ENCODE results near the gene KLB.
A peak's percentile ranks its signal among the peaks of the same experiment; 100 is the strongest.

The KLB gene

DNA sequence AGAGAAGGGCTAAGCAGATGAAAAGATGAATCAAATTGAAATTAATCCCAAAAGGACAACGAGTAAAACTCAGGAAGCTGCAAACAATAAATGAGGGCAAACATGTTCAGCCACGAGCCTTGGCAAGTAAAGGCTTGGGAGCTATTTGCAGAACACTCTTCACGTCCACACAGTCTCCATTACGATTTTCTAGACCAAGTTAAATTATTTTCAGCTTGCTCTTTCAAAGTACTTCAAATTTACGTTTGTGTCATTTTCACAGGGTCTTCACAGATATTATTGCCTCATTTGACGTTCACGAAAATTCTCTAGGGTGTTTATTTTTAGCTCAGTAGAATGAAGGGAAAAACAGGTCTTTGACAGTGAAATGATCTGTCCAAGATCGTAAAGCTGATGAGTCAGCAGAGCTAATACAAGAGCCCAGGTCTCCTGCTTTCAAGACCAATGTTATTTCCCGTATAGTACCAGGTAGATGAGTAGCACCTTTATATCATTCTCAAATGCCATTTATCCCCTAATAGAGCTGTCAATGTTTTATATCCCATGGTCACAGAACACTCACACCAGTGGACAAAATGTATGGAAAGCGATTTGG is 20.9 kb downstream of the KLB start:
- no peaks in the 10 kb centered on the region for H3K36me3 ChIP-seq (ENCODE audit: insufficient read depth, low read length)
- H3K4me3 ChIP-seq (ENCODE audit: low read length): no peak overlapping the region
- H3K4me2 ChIP-seq (ENCODE audit: low read length): peak overlapping the region; percentile 7
- H3K9ac ChIP-seq (ENCODE audit: low read depth, low read length): no peak overlapping the region
- H3K9me3 ChIP-seq (replicated peaks; ENCODE audit: low read length): no peaks in the 10 kb centered on the region
- no peaks in the 10 kb centered on the region for H3K4me1 ChIP-seq (ENCODE audit: control insufficient read depth, insufficient read depth, low read length)
- peaks cover 5% of the 10 kb centered on the region for H3K27me3 ChIP-seq (ENCODE audit: control insufficient read depth, insufficient read depth, low read length)

DNA sequence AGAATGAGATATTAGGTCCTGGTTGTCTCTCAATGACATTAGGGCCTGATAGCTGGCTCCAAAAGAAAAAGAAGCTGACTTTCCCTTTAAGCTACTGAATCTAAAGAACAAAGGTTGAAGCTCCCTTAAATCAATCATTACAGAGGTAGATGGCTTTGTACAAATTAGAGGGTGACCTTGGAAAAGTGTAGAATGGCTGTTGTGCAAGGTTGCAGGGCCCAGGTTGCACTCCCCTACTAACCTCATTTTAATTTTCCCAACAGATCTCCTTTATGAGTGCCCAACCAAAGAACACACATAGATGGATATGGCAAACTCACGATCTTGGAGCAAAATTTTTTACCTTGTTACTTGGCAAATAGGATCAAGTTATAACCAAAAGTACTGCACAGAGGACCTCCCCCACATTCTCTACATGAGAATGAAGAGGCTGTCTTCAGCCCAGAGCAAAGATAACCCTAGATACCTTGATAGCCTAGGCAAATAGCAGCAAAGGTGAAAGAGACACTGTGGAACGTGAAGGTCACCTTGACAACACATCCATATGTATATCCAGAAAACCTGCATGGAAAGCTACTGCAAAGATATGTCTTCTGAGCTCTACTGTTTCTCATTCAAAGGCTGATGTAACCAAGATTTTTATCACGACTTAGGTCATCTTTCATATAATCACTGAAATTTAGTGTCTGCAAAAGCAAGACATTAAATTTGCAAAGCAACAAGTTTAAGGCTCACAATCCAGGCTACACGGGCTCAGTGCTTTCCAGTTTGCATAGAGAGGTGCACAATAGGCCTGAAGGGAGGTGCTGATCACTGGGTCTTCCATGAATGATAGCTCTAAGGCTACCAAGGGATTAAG is 23.0 kb downstream of the KLB start:
- Histone ChIP-seq H3K36me3 (ENCODE audit: insufficient read depth, low read length) (no peaks in the 10 kb centered on the region), H3K9me3 (replicated peaks; ENCODE audit: low read length) (no peaks in the 10 kb centered on the region), H3K9ac (ENCODE audit: low read depth, low read length) (no peak overlapping the region), H3K4me2 (ENCODE audit: low read length) (no peak overlapping the region), H3K4me1 (ENCODE audit: control insufficient read depth, insufficient read depth, low read length) (no peaks in the 10 kb centered on the region), H3K4me3 (ENCODE audit: low read length) (no peak overlapping the region), H3K27me3 (ENCODE audit: control insufficient read depth, insufficient read depth, low read length) (peaks cover 5% of the 10 kb centered on the region)

GRCh38 chr4:39433878-39434492 is 27.3 kb downstream of the KLB start:
- H3K9ac ChIP-seq (ENCODE audit: low read depth, low read length): no peak overlapping the region
- peaks cover 35% of the 10 kb centered on the region for H3K27me3 ChIP-seq (ENCODE audit: control insufficient read depth, insufficient read depth, low read length)
- no peaks in the 10 kb centered on the region for H3K36me3 ChIP-seq (ENCODE audit: insufficient read depth, low read length)
- H3K4me2 ChIP-seq (ENCODE audit: low read length): no peak overlapping the region
- no peaks in the 10 kb centered on the region for H3K9me3 ChIP-seq (replicated peaks; ENCODE audit: low read length)
- H3K4me1 ChIP-seq (ENCODE audit: control insufficient read depth, insufficient read depth, low read length): no peaks in the 10 kb centered on the region
- no peak overlapping the region for H3K4me3 ChIP-seq (ENCODE audit: low read length)

GRCh38 chr4:39435659-39436563 is 29.2 kb downstream of the KLB start:
- Histone ChIP-seq H3K9me3 (replicated peaks; ENCODE audit: low read length) (no peaks in the 10 kb centered on the region), H3K4me1 (ENCODE audit: control insufficient read depth, insufficient read depth, low read length) (no peaks in the 10 kb centered on the region), H3K9ac (ENCODE audit: low read depth, low read length) (no peak overlapping the region), H3K27me3 (ENCODE audit: control insufficient read depth, insufficient read depth, low read length) (peaks cover 34% of the 10 kb centered on the region), H3K4me3 (ENCODE audit: low read length) (no peak overlapping the region), H3K4me2 (ENCODE audit: low read length) (no peak overlapping the region), H3K36me3 (ENCODE audit: insufficient read depth, low read length) (no peaks in the 10 kb centered on the region)

DNA sequence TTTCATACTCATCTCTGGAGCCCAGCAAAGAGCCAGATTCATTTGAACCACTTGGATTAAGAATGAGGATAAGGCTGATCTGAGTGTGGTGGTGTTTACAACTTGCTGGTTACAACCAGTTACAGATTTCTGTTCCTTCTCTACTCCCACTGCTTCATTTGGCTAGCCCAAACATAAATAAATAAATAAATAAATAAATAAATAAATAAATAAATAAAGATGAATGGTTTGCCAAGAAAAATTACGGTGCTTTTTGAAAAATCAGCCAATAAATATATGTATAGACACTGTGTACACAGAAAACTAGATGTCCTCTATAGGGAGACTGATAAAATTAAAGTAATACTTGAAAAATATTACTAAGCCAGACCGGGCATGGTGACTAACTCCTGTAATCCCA is 34.9 kb downstream of the KLB start:
- H3K4me2 ChIP-seq (ENCODE audit: low read length): no peak overlapping the region
- no peaks in the 10 kb centered on the region for H3K36me3 ChIP-seq (ENCODE audit: insufficient read depth, low read length)
- H3K4me1 ChIP-seq (ENCODE audit: control insufficient read depth, insufficient read depth, low read length): no peaks in the 10 kb centered on the region
- H3K4me3 ChIP-seq (ENCODE audit: low read length): no peak overlapping the region
- H3K9ac ChIP-seq (ENCODE audit: low read depth, low read length): no peak overlapping the region
- H3K27me3 ChIP-seq (ENCODE audit: control insufficient read depth, insufficient read depth, low read length): peaks cover 24% of the 10 kb centered on the region
- H3K9me3 ChIP-seq (replicated peaks; ENCODE audit: low read length): no peaks in the 10 kb centered on the region

GRCh38 chr4:39442998-39443397 is 36.3 kb downstream of the KLB start:
- H3K27me3 ChIP-seq (ENCODE audit: control insufficient read depth, insufficient read depth, low read length): peaks cover 13% of the 10 kb centered on the region
- peaks cover 5% of the 10 kb centered on the region for H3K4me1 ChIP-seq (ENCODE audit: control insufficient read depth, insufficient read depth, low read length)
- H3K4me2 ChIP-seq (ENCODE audit: low read length): no peak overlapping the region
- H3K36me3 ChIP-seq (ENCODE audit: insufficient read depth, low read length): no peaks in the 10 kb centered on the region
- no peak overlapping the region for H3K9ac ChIP-seq (ENCODE audit: low read depth, low read length)
- H3K4me3 ChIP-seq (ENCODE audit: low read length): no peak overlapping the region
- H3K9me3 ChIP-seq (replicated peaks; ENCODE audit: low read length): no peaks in the 10 kb centered on the region

- H3K9ac ChIP-seq (ENCODE audit: low read depth, low read length): no peak overlapping the region
- H3K4me3 ChIP-seq (ENCODE audit: low read length): no peak overlapping the region
- peak overlapping the region; percentile 74 for H3K4me2 ChIP-seq (ENCODE audit: low read length)
- H3K9me3 ChIP-seq (replicated peaks; ENCODE audit: low read length): no peaks in the 10 kb centered on the region
- H3K36me3 ChIP-seq (ENCODE audit: insufficient read depth, low read length): peaks cover 16% of the 10 kb centered on the region
- peaks cover 5% of the 10 kb centered on the region for H3K4me1 ChIP-seq (ENCODE audit: control insufficient read depth, insufficient read depth, low read length)
- no peaks in the 10 kb centered on the region for H3K27me3 ChIP-seq (ENCODE audit: control insufficient read depth, insufficient read depth, low read length)
These were observed 39.7 kb downstream of the KLB start for GRCh38 chr4:39446483-39446841.

DNA sequence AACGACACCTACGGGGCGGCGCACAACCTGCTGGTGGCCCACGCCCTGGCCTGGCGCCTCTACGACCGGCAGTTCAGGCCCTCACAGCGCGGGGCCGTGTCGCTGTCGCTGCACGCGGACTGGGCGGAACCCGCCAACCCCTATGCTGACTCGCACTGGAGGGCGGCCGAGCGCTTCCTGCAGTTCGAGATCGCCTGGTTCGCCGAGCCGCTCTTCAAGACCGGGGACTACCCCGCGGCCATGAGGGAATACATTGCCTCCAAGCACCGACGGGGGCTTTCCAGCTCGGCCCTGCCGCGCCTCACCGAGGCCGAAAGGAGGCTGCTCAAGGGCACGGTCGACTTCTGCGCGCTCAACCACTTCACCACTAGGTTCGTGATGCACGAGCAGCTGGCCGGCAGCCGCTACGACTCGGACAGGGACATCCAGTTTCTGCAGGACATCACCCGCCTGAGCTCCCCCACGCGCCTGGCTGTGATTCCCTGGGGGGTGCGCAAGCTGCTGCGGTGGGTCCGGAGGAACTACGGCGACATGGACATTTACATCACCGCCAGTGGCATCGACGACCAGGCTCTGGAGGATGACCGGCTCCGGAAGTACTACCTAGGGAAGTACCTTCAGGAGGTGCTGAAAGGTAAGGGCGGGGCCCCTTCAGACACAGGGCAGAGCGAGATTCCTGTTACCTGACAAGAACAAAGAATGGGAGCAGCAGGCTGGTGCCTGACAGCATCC is 40.3 kb downstream of the KLB start:
- Histone ChIP-seq H3K4me1 (ENCODE audit: control insufficient read depth, insufficient read depth, low read length) (peaks cover 5% of the 10 kb centered on the region), H3K9me3 (replicated peaks; ENCODE audit: low read length) (no peaks in the 10 kb centered on the region), H3K4me2 (ENCODE audit: low read length) (peak overlapping the region; percentile 74), H3K4me3 (ENCODE audit: low read length) (peak overlapping the region; percentile 48), H3K27me3 (ENCODE audit: control insufficient read depth, insufficient read depth, low read length) (no peaks in the 10 kb centered on the region), H3K9ac (ENCODE audit: low read depth, low read length) (no peak overlapping the region), H3K36me3 (ENCODE audit: insufficient read depth, low read length) (peaks cover 21% of the 10 kb centered on the region)

GRCh38 chr4:39450618-39451017 is 43.9 kb downstream of the KLB start:
- Histone ChIP-seq H3K27me3 (ENCODE audit: control insufficient read depth, insufficient read depth, low read length) (no peaks in the 10 kb centered on the region), H3K4me3 (ENCODE audit: low read length) (no peak overlapping the region), H3K9me3 (replicated peaks; ENCODE audit: low read length) (no peaks in the 10 kb centered on the region), H3K4me2 (ENCODE audit: low read length) (no peak overlapping the region), H3K36me3 (ENCODE audit: insufficient read depth, low read length) (peaks cover 56% of the 10 kb centered on the region), H3K9ac (ENCODE audit: low read depth, low read length) (no peak overlapping the region), H3K4me1 (ENCODE audit: control insufficient read depth, insufficient read depth, low read length) (peaks cover 5% of the 10 kb centered on the region)

DNA sequence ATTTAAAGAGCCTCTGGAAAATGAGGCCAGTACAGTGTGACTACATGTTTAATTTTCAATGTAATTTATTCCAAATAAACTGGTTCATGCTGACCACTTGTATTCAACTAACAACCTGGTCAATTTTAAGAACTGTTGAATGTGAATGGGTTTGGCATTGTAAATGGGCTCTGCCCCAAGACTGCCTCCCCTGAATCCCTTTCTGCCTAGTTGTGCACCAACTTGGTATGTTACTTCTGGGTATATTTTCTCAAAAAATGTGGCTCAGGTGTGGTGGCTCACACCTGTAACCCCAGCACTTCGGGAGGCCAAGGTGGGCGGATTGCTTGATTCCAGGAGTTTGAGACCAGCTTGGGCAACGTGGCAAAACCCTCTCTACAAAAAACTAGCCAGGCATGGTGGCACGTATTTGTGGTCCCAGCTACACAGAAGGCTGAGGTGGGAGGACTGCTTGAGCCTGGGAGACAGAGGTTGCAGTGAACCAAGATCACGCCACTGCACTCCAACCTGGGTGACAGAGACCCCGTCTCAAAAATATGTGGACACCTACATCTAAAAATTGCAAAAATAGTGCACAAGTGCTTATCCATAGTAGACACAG is 44.8 kb downstream of the KLB start:
- Histone ChIP-seq H3K27me3 (ENCODE audit: control insufficient read depth, insufficient read depth, low read length) (no peaks in the 10 kb centered on the region), H3K4me3 (ENCODE audit: low read length) (no peak overlapping the region), H3K36me3 (ENCODE audit: insufficient read depth, low read length) (peaks cover 66% of the 10 kb centered on the region), H3K9me3 (replicated peaks; ENCODE audit: low read length) (no peaks in the 10 kb centered on the region), H3K4me2 (ENCODE audit: low read length) (no peak overlapping the region), H3K9ac (ENCODE audit: low read depth, low read length) (no peak overlapping the region), H3K4me1 (ENCODE audit: control insufficient read depth, insufficient read depth, low read length) (peaks cover 6% of the 10 kb centered on the region)
